Lung (tissue), 12 donors: ENCODE results near the gene MGAT3. TPM values are rescaled to one million over a fixed set of nuclear protein-coding genes. Genes with fewer than 3 reads are reported as not detected.
A peak's percentile ranks its signal among the peaks of the same experiment; 100 is the strongest.

Experiments
- ATAC-seq: fragments of 200-7000 bp; cut with Tn5 transposase; one replicate; pipeline ENCODE4 v1.9.1; 2020; ENCODE audit warnings: moderate number of reproducible peaks; ENCODE audit not compliant: insufficient read depth, low FRiP score
- DNase-seq, 3 donors: peaks; one replicate each; pipeline ENCODE4 v3.0.0-alpha.2; 2013 to 2017
- H3K27ac ChIP-seq, 2 donors: one replicate each; pipeline ENCODE4 v1.5.1; 2013; ENCODE audit warnings: mild to moderate bottlenecking in 2 of 2, moderate library complexity in 2 of 2, control low read depth in 1 of 2, inconsistent platforms in 1 of 2, low read depth in 1 of 2, low read length in 1 of 2
- H3K27me3 ChIP-seq, 3 donors: one replicate each; pipeline ENCODE4 v1.5.1; 2013; ENCODE audit warnings: low read length in 2 of 3; ENCODE audit not compliant: control insufficient read depth in 3 of 3, insufficient read depth in 3 of 3
- H3K36me3 ChIP-seq, 4 donors: one replicate each; pipeline ENCODE4 v1.5.1; 2013; ENCODE audit warnings: low read length in 4 of 4, mild to moderate bottlenecking in 1 of 4, moderate library complexity in 1 of 4; ENCODE audit not compliant: control insufficient read depth in 4 of 4, insufficient read depth in 4 of 4
- H3K4me1 ChIP-seq, 5 donors: one replicate each; pipeline ENCODE4 v1.5.1; 2013; ENCODE audit warnings: low read length in 5 of 5, mild to moderate bottlenecking in 2 of 5, moderate library complexity in 1 of 5; ENCODE audit not compliant: control insufficient read depth in 5 of 5, insufficient read depth in 5 of 5
- H3K4me3 ChIP-seq: one replicate; pipeline ENCODE4 v1.5.1; 2013; ENCODE audit warnings: mild to moderate bottlenecking, control low read depth, moderate library complexity
- H3K9ac ChIP-seq, 2 donors: one replicate each; pipeline ENCODE4 v1.5.1; 2013; ENCODE audit warnings: low read length in 2 of 2, control low read depth in 1 of 2; ENCODE audit not compliant: insufficient read depth in 1 of 2
- H3K9me3 ChIP-seq, 4 donors: one replicate each; pipeline ENCODE4 v1.5.1; 2013; ENCODE audit warnings: low read length in 3 of 4, mild to moderate bottlenecking in 1 of 4, moderate library complexity in 1 of 4; ENCODE audit not compliant: control insufficient read depth in 4 of 4, insufficient read depth in 3 of 4
- WGBS, 2 donors: extraction: QIAGEN DNeasy Blood & Tissue Kit; methylation state at CpG; one replicate each; pipeline ENCODE4 v1.1.7; 2013; 5-methylcytosine and 5-hydroxymethylcytosine counted together
- polyA plus RNA-seq, 2 donors: library from polyadenylated mRNA; stranded (reverse); fragments of 200-250 nt; gene quantifications; one replicate each; pipeline ENCODE4 v1.2.1, GENCODE V29; 2013
- total RNA-seq, 2 donors: library from RNA; depleted of rRNA in 1 of 2; stranded (reverse); fragments of >200 nt in 1 of 2; gene quantifications; one replicate each; pipeline ENCODE4 v1.2.1, GENCODE V29; 2014 to 2021
- TF ChIP-seq, protein P1 (sequence below): IDR thresholded peaks from 2 replicates; pipeline ENCODE4 v1.5.1; 2012; ENCODE audit warnings: mild to moderate bottlenecking; ENCODE audit errors: control extremely low read depth, extremely low read depth
- donor health status: control.
- donor health status: control.
- donor health status: Bipolar disorder and iron deficiency.
- donor health status: healthy.
- donor health status: DM: yes; HTN: yes; CAD: no.

MGAT3 gene
- total and polyA plus RNA-seq, 4 donors: 5.6 to 19.4 (median 5.9) TPM

- Histone ChIP-seq H3K27me3 (no peaks in the 10 kb centered on the region), H3K27ac (peak overlapping the region in 1 of 2 donors; percentile 77), H3K36me3 (no peaks in the 10 kb centered on the region), H3K4me1 (peaks cover 0 to 18% (median 3%) of the 10 kb centered on the region in 5 donors), H3K9me3 (no peaks in the 10 kb centered on the region), H3K9ac (no peak overlapping the region), H3K4me3 (no peak overlapping the region)
- ATAC-seq (no peak), DNase-seq (no peak)
- WGBS, 2 donors: 89 to 93% methylated on average over 6 of the region's 6 CpGs
- TF ChIP-seq, protein P1, sequence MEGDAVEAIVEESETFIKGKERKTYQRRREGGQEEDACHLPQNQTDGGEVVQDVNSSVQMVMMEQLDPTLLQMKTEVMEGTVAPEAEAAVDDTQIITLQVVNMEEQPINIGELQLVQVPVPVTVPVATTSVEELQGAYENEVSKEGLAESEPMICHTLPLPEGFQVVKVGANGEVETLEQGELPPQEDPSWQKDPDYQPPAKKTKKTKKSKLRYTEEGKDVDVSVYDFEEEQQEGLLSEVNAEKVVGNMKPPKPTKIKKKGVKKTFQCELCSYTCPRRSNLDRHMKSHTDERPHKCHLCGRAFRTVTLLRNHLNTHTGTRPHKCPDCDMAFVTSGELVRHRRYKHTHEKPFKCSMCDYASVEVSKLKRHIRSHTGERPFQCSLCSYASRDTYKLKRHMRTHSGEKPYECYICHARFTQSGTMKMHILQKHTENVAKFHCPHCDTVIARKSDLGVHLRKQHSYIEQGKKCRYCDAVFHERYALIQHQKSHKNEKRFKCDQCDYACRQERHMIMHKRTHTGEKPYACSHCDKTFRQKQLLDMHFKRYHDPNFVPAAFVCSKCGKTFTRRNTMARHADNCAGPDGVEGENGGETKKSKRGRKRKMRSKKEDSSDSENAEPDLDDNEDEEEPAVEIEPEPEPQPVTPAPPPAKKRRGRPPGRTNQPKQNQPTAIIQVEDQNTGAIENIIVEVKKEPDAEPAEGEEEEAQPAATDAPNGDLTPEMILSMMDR: no peak
These were observed 6.5 kb downstream of the MGAT3 start for GRCh38 chr22:39463277-39463676.

DNA sequence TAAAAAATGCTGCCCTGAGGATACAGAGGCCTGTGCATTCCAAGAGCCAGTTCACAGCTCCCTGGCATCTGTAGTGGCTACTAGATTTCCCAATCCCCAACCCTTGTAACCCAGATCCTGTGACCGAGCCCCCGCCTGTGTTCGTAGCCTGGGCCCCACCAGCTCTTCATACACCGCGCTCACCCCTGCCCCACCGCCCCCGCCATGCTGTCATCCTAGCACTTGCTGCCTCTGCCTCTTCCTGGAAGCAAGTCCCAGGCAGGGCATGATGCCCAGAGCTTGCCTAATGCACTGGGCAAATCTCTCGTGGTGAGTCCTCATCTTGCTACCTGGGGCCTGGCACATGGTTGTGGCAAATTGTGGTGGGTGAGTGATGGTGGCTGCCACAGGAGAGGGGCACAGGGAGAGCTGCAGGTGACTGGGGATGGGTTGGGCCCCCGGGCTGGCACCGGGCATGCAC is 7.1 kb downstream of the MGAT3 start:
- Histone ChIP-seq H3K9me3 (no peaks in the 10 kb centered on the region), H3K4me1 (peaks cover 0 to 13% (median 3%) of the 10 kb centered on the region in 5 donors), H3K4me3 (no peak overlapping the region), H3K9ac (no peak overlapping the region), H3K27ac (peak overlapping the region in 1 of 2 donors; percentile 21), H3K27me3 (no peaks in the 10 kb centered on the region), H3K36me3 (no peaks in the 10 kb centered on the region)
- WGBS, 2 donors: 44 to 49% methylated on average over 10 of the region's 10 CpGs
- DNase-seq: no peak
- TF ChIP-seq, protein P1: no peak
- no peak for ATAC-seq

DNA sequence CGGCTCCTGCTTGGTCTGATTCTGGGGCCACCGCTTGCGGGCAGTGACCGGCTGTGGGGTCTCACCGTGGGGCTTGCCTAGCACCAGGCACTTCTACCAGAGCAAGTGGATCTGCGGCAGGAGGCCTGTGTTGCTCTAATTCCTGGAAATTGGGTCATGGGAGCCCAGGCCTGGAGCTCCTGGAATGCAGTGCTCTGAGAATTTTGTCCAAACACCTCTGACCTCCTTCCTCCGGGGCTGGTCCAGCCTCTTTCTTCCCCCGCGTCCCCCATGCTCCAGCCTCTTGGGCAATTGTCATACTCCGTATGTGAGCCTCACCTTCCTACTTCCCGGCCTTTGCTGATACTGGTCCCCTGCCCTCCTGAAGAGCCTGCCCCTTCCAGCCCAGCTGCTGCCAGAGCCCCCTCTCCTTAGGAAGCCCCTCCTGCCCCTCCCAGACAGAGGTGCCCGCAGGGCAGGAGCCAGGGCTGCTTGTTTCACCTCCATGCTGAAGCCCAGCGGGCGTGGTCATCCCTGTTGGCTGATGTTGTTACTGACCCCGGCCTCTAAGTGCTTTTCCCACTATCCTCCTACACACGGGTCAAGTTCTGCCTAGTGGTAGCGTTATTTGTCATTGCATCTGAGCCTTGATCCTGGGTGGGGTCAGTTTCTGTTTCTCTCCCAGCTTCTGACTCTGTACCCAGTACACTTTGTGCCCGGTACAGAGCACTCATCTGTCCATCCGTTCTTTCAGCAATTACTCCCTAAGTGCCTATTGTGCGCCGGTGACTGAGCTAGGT is 9.6 kb downstream of the MGAT3 start:
- Histone ChIP-seq H3K27me3 (no peaks in the 10 kb centered on the region), H3K36me3 (no peaks in the 10 kb centered on the region), H3K4me1 (peaks cover 0 to 36% (median 18%) of the 10 kb centered on the region in 5 donors), H3K9me3 (no peaks in the 10 kb centered on the region), H3K9ac (no peak overlapping the region), H3K4me3 (no peak overlapping the region), H3K27ac (peak overlapping the region in 1 of 2 donors; percentile 70)
- no peak for DNase-seq
- ATAC-seq: no peak
- TF ChIP-seq, protein P1: no peak
- WGBS, 2 donors: 72 to 83% methylated on average over 21 of the region's 21 CpGs
